Lung (tissue), 12 donors: ENCODE data around the gene ACAA1. TPM values are rescaled to one million over a fixed set of nuclear protein-coding genes. Genes with fewer than 3 reads are reported as not detected.

Experiments used
- ATAC-seq: fragments of 200-7000 bp; cut with Tn5 transposase; one replicate; pipeline ENCODE4 v1.9.1; 2020; ENCODE audit warnings: moderate number of reproducible peaks; ENCODE audit not compliant: insufficient read depth, low FRiP score
- DNase-seq, 3 donors: peaks; one replicate each; pipeline ENCODE4 v3.0.0-alpha.2; 2013 to 2017
- H3K27ac ChIP-seq, 2 donors: one replicate each; pipeline ENCODE4 v1.5.1; 2013; ENCODE audit warnings: mild to moderate bottlenecking in 2 of 2, moderate library complexity in 2 of 2, control low read depth in 1 of 2, inconsistent platforms in 1 of 2, low read depth in 1 of 2, low read length in 1 of 2
- H3K27me3 ChIP-seq, 3 donors: one replicate each; pipeline ENCODE4 v1.5.1; 2013; ENCODE audit warnings: low read length in 2 of 3; ENCODE audit not compliant: control insufficient read depth in 3 of 3, insufficient read depth in 3 of 3
- H3K36me3 ChIP-seq, 4 donors: one replicate each; pipeline ENCODE4 v1.5.1; 2013; ENCODE audit warnings: low read length in 4 of 4, mild to moderate bottlenecking in 1 of 4, moderate library complexity in 1 of 4; ENCODE audit not compliant: control insufficient read depth in 4 of 4, insufficient read depth in 4 of 4
- H3K4me1 ChIP-seq, 5 donors: one replicate each; pipeline ENCODE4 v1.5.1; 2013; ENCODE audit warnings: low read length in 5 of 5, mild to moderate bottlenecking in 2 of 5, moderate library complexity in 1 of 5; ENCODE audit not compliant: control insufficient read depth in 5 of 5, insufficient read depth in 5 of 5
- H3K4me3 ChIP-seq: one replicate; pipeline ENCODE4 v1.5.1; 2013; ENCODE audit warnings: mild to moderate bottlenecking, control low read depth, moderate library complexity
- H3K9ac ChIP-seq, 2 donors: one replicate each; pipeline ENCODE4 v1.5.1; 2013; ENCODE audit warnings: low read length in 2 of 2, control low read depth in 1 of 2; ENCODE audit not compliant: insufficient read depth in 1 of 2
- H3K9me3 ChIP-seq, 4 donors: one replicate each; pipeline ENCODE4 v1.5.1; 2013; ENCODE audit warnings: low read length in 3 of 4, mild to moderate bottlenecking in 1 of 4, moderate library complexity in 1 of 4; ENCODE audit not compliant: control insufficient read depth in 4 of 4, insufficient read depth in 3 of 4
- WGBS, 2 donors: extraction: QIAGEN DNeasy Blood & Tissue Kit; methylation state at CpG; one replicate each; pipeline ENCODE4 v1.1.7; 2013; 5-methylcytosine and 5-hydroxymethylcytosine counted together
- polyA plus RNA-seq, 2 donors: library from polyadenylated mRNA; stranded (reverse); fragments of 200-250 nt; gene quantifications; one replicate each; pipeline ENCODE4 v1.2.1, GENCODE V29; 2013
- total RNA-seq, 2 donors: library from RNA; depleted of rRNA in 1 of 2; stranded (reverse); fragments of >200 nt in 1 of 2; gene quantifications; one replicate each; pipeline ENCODE4 v1.2.1, GENCODE V29; 2014 to 2021
- TF ChIP-seq, protein P1 (sequence below): IDR thresholded peaks from 2 replicates; pipeline ENCODE4 v1.5.1; 2012; ENCODE audit warnings: mild to moderate bottlenecking; ENCODE audit errors: control extremely low read depth, extremely low read depth
- donor health status: control.
- donor health status: control.
- donor health status: Bipolar disorder and iron deficiency.
- donor health status: healthy.
- donor health status: DM: yes; HTN: yes; CAD: no.

The ACAA1 gene
- total and polyA plus RNA-seq, 4 donors: 50.1 to 112 (median 89.0) TPM

DNA sequence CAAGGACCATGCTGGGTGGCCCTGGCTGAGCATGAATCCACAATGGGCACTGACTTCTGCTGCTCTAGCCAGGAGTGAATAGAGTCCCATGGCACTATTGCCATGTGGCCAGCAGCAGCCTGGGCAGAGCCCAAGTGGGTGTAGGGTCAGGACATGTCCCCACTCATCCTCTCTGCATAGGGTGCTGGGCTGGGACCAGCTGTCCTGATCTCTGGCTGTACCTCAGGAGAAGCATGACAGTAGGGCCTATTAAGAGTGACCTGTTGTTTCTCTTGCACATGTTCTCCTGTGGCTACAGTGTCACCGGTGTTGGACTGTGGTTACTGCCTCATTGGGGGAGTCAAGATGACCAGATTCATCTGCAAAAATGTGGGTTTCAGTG is 51.0 kb downstream of the ACAA1 start:
- 84 to 96% methylated on average over 1 of the region's 1 CpG for WGBS, 2 donors
- ATAC-seq: no peak

GRCh38 chr3:38085311-38085942 is 51.5 kb downstream of the ACAA1 start:
- Histone ChIP-seq H3K27ac (no peak overlapping the region), H3K9me3 (peaks cover 0 to 4% (median 2%) of the 10 kb centered on the region in 4 donors), H3K27me3 (no peaks in the 10 kb centered on the region), H3K9ac (no peak overlapping the region), H3K4me3 (no peak overlapping the region), H3K36me3 (peaks cover 0 to 3% (median 1%) of the 10 kb centered on the region in 4 donors), H3K4me1 (no peaks in the 10 kb centered on the region)
- TF ChIP-seq, protein P1, sequence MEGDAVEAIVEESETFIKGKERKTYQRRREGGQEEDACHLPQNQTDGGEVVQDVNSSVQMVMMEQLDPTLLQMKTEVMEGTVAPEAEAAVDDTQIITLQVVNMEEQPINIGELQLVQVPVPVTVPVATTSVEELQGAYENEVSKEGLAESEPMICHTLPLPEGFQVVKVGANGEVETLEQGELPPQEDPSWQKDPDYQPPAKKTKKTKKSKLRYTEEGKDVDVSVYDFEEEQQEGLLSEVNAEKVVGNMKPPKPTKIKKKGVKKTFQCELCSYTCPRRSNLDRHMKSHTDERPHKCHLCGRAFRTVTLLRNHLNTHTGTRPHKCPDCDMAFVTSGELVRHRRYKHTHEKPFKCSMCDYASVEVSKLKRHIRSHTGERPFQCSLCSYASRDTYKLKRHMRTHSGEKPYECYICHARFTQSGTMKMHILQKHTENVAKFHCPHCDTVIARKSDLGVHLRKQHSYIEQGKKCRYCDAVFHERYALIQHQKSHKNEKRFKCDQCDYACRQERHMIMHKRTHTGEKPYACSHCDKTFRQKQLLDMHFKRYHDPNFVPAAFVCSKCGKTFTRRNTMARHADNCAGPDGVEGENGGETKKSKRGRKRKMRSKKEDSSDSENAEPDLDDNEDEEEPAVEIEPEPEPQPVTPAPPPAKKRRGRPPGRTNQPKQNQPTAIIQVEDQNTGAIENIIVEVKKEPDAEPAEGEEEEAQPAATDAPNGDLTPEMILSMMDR: no peak
- WGBS, 2 donors: 89 to 92% methylated on average over 11 of the region's 11 CpGs
- ATAC-seq: no peak
- DNase-seq: no peak

More for the DNA sequence above, 51.0 kb downstream of the ACAA1 start:
- Histone ChIP-seq H3K36me3 (peaks cover 0 to 3% (median 1%) of the 10 kb centered on the region in 4 donors), H3K9ac (no peak overlapping the region), H3K4me3 (no peak overlapping the region), H3K27ac (no peak overlapping the region), H3K27me3 (no peaks in the 10 kb centered on the region), H3K4me1 (no peaks in the 10 kb centered on the region), H3K9me3 (peaks cover 0 to 4% (median 2%) of the 10 kb centered on the region in 4 donors)
- TF ChIP-seq, protein P1: no peak
- DNase-seq: no peak

DNA sequence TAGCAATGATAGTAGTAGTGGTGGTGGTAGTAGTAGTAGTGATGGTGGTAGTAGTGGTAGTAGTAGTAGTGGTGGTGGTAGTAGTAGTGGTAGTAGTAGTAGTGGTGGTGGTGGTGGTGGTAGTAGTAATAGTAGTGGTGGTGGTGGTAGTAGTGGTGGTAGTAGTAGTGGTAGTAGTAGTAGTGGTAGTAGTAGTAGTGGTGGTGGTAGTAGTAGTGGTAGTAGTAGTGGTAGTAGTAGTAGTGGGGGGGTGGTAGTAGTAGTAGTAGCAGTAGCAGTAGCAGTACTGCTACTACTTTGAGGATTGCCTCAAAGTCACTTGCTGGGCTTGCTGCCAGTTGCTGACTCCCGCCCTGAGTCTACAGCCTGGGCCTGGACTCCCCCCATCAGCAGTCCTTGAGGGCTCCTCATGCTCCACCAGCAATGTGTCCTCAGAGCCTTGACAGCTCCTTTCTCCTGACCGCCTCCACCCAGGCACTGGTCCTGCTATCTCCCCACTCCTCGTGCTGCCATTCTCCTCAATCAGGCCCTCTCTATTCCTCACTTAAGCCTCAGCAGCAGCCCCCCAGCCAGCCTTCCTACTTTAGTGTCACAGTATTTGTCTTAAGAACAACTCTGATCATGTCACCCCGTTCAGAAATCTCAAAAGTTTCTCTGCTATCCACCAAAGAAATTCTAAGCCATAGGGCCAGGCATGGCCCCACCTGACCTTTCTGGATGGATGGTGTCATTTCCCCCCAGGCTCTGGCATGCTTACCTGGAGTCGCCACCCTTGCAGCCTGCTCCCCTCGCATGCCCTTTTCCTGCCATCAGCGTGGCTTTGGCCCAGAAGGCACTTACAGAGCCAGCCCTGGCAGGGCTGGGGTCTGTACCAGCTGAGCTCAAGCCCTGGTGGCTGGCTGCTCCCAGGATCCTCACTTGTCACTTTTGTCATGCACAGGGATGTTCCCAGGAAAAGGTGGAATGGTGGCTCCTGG is 52.3 kb downstream of the ACAA1 start:
- peak; percentile 62 for ATAC-seq
- DNase-seq: peak; percentile 62 to 84 (median 74)
- TF ChIP-seq, protein P1: no peak
- WGBS, 2 donors: 65 to 77% methylated on average over 7 of the region's 7 CpGs
- peaks cover 0 to 4% (median 2%) of the 10 kb centered on the region in 4 donors for H3K9me3 ChIP-seq
- no peaks in the 10 kb centered on the region for H3K27me3 ChIP-seq
- H3K9ac ChIP-seq: no peak overlapping the region
- peak overlapping the region in 1 of 2 donors; percentile 32 for H3K27ac ChIP-seq
- no peaks in the 10 kb centered on the region for H3K4me1 ChIP-seq
- H3K4me3 ChIP-seq: no peak overlapping the region
- H3K36me3 ChIP-seq: peaks cover 0 to 3% (median 1%) of the 10 kb centered on the region in 4 donors
